GM10847 (cell line): ENCODE data around the gene RBM6.

ENCODE experiments used
- POLR2A ChIP-seq: IDR thresholded peaks from 2 replicates; pipeline ENCODE4 v1.6.1; 2011; ENCODE audit not compliant: insufficient read length; ENCODE audit errors: extremely low read depth

The RBM6 gene

GRCh38 chr3:50124052-50124799 is 184.3 kb downstream of the RBM6 start:
- TF ChIP-seq POLR2A: no peak

GRCh38 chr3:50124800-50125178 is 184.8 kb downstream of the RBM6 start:
- TF ChIP-seq POLR2A: no peak

DNA sequence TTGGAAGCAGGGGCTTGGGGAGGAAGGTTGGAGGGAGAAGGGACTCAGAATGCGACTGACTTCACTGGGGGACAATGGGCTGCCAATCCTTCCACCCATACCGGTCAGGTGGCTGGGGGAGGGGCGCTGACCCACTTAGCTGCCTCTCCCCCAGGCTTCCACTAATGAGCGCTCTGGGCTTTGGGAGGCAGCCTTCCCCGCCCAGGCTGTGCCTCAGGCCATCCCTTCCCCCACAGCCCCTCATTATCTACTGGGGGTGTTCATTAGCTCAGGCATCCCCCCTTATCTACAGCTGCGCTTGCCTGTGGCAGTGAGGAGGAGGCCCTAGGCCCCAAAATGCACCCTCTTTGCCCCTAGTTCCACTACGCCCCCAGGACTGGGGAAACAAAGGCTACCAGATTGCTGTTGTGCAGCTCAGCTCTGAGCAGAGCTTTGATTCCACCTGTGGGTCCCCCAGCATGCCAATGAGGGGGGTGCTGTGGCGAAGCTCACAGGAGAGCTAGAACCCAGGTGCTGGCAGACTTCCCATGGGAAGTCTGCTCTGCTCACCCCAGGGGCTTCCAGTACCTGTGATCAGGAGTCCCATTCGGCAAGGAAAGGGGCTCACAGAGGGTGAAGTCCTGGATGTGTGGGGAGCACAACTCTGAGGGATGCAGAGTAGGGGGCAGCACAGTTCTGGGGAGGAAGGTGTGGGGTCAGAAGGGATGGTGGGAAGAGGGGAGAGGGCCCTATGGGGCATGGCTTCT is 185.8 kb downstream of the RBM6 start:
- no peak for TF ChIP-seq POLR2A

DNA sequence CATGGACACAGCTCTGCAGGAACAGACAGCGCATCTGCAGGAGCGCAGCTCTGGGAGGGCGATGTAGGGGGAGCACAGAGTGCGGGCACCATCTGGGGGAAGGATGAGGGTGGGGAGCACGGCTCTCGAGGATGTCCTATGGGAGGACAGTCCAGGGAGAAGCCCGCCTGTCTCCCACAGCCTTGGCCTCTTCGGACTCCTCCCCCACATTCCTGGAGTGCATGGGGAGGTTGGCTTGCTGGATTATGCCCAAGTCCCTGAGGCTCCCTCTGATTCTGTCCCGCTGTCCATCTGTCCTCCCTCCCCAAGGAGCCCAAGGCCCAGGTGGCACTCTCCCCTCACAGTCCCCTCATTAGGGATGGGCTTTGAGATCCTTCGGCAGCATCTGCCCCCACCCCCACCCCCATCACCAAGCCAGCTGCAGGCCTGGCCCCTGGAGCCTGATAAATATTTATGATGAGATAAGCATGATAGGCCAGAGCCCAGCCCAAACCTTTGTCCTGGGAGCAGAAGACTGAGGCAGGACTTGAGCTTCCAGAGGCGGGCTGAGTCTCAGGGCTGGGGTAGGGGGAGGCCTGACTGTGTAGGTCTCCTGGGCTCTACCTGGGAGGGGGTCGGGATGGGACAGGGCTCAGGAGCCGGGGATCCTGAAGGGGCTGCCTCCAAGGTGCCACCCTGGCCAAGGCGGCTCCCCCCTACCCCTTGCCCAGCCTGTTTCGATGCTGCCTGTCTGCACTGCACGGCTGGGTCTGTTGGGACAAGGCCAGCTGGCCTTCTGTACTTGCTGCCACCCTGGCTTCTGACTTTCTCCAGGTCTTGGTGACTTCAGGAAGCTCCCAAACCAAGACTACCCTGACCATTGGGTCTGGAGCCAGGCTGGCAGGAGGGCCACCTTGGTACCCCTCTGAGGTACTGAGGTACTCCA is 186.6 kb downstream of the RBM6 start:
- TF ChIP-seq POLR2A: no peak
